CD14-positive monocyte (primary cell): ENCODE results near the gene ABCB8. TPM values are rescaled to one million over a fixed set of nuclear protein-coding genes. Genes with fewer than 3 reads are reported as not detected.
A peak's percentile ranks its signal among the peaks of the same experiment; 100 is the strongest.

ENCODE experiments used
- DNase-seq, 3 donors: peaks; one replicate each; pipeline ENCODE4 v3.0.0-alpha.2; 2011 to 2022
- H2AFZ ChIP-seq: 2 replicates; pipeline ENCODE4 v1.6.0; 2012; ENCODE audit warnings: mild to moderate bottlenecking, low read depth, low read length, inconsistent platforms; ENCODE audit not compliant: insufficient read depth, poor library complexity, severe bottlenecking
- H3K27ac ChIP-seq, 2 donors: 1 replicate in 1 of 2; 2 replicates in 1 of 2; pipeline ENCODE4 v1.5.1; 2012 to 2013; ENCODE audit warnings: low read length in 2 of 2, control low read depth in 1 of 2, inconsistent platforms in 1 of 2, low read depth in 1 of 2, mild to moderate bottlenecking in 1 of 2
- H3K27me3 ChIP-seq, 2 donors: one replicate each; pipeline versions ENCODE4 v1.6.0 to v1.6.1; 2011 to 2013; ENCODE audit warnings: low read length in 2 of 2; ENCODE audit not compliant: control insufficient read depth in 2 of 2, insufficient read depth in 2 of 2
- H3K36me3 ChIP-seq, 2 donors: replicated peaks in 1 of 2; 1 replicate in 1 of 2; 2 replicates in 1 of 2; pipeline versions ENCODE4 v1.5.1 to v1.6.1; 2012 to 2013; ENCODE audit warnings: low read length in 2 of 2, control low read depth in 1 of 2, inconsistent platforms in 1 of 2, mild to moderate bottlenecking in 1 of 2; ENCODE audit not compliant: insufficient read depth in 2 of 2, control insufficient read depth in 1 of 2
- H3K4me1 ChIP-seq, 2 donors: 1 replicate in 1 of 2; 2 replicates in 1 of 2; pipeline versions ENCODE4 v1.5.1 to v1.6.1; 2012 to 2013; ENCODE audit warnings: low read length in 2 of 2, control low read depth in 1 of 2, inconsistent platforms in 1 of 2, mild to moderate bottlenecking in 1 of 2, moderate library complexity in 1 of 2; ENCODE audit not compliant: insufficient read depth in 2 of 2, control insufficient read depth in 1 of 2
- H3K4me2 ChIP-seq: replicated peaks from 2 replicates; pipeline ENCODE3; 2012; ENCODE audit warnings: low read length, moderate library complexity, mild to moderate bottlenecking; ENCODE audit not compliant: poor library complexity, severe bottlenecking; ENCODE audit errors: extremely low read depth
- H3K4me3 ChIP-seq, 3 experiments: fragments of 200-600 bp in 1 of 3; sonication (generic) in 1 of 3; replicated peaks in 1 of 3; 1 replicate in 2 of 3; 2 replicates in 1 of 3; pipeline ENCODE4 v1.5.1; 2011 to 2013; ENCODE audit warnings: low read length in 3 of 3, mild to moderate bottlenecking in 3 of 3, control low read depth in 2 of 3, low read depth in 2 of 3, inconsistent platforms in 1 of 3, moderate library complexity in 1 of 3
- H3K79me2 ChIP-seq: 2 replicates; pipeline ENCODE4 v1.6.0; 2012; ENCODE audit warnings: mild to moderate bottlenecking, control low read depth, inconsistent platforms, low read length, moderate library complexity; ENCODE audit not compliant: insufficient read depth
- H3K9ac ChIP-seq: 2 replicates; pipeline ENCODE4 v1.6.0; 2017; ENCODE audit warnings: low read length, mild to moderate bottlenecking; ENCODE audit not compliant: insufficient read depth, poor library complexity, severe bottlenecking
- H3K9me3 ChIP-seq, 2 donors: replicated peaks in 1 of 2; 1 replicate in 1 of 2; 2 replicates in 1 of 2; pipeline versions ENCODE4 v1.5.1 to v1.6.1; 2012 to 2013; ENCODE audit warnings: low read length in 2 of 2, control low read depth in 1 of 2; ENCODE audit not compliant: control insufficient read depth in 1 of 2, insufficient read depth in 1 of 2
- H4K20me1 ChIP-seq: 2 replicates; pipeline ENCODE4 v1.6.0; 2012; ENCODE audit warnings: mild to moderate bottlenecking, low read length, control low read depth, moderate library complexity; ENCODE audit not compliant: insufficient read depth
- H3K27ac Mint-ChIP-seq, 7 donors: one replicate each; pipeline ENCODE4 v1.8.0; 2020; ENCODE audit warnings: mild to moderate bottlenecking in 7 of 7, mixed read lengths in 7 of 7, moderate library complexity in 6 of 7, inconsistent platforms in 2 of 7
- H3K27me3 Mint-ChIP-seq, 3 donors: one replicate each; pipeline ENCODE4 v1.8.0; 2021 to 2022; ENCODE audit warnings: low read depth in 3 of 3, mild to moderate bottlenecking in 3 of 3, mixed read lengths in 3 of 3, moderate library complexity in 3 of 3, inconsistent platforms in 1 of 3
- H3K36me3 Mint-ChIP-seq, 2 donors: one replicate each; pipeline ENCODE4 v1.8.0; 2020; ENCODE audit warnings: mixed read lengths in 2 of 2, inconsistent platforms in 1 of 2, mild to moderate bottlenecking in 1 of 2
- H3K4me1 Mint-ChIP-seq: one replicate; pipeline ENCODE4 v1.8.0; 2020; ENCODE audit warnings: mild to moderate bottlenecking, mixed read lengths
- H3K4me3 Mint-ChIP-seq, 2 donors: one replicate each; pipeline ENCODE4 v1.8.0; 2020; ENCODE audit warnings: mild to moderate bottlenecking in 2 of 2, mixed read lengths in 2 of 2, moderate library complexity in 1 of 2
- H3K9me3 Mint-ChIP-seq, 7 donors: one replicate each; pipeline ENCODE4 v1.8.0; 2020 to 2022; ENCODE audit warnings: mixed read lengths in 7 of 7, mild to moderate bottlenecking in 6 of 7, moderate library complexity in 6 of 7, inconsistent platforms in 2 of 7
- WGBS: methylation state at CpG from one replicate; pipeline ENCODE4 v1.1.5; 2013; ENCODE audit warnings: missing lambda C conversion rate; ENCODE audit not compliant: insufficient coverage; 5-methylcytosine and 5-hydroxymethylcytosine counted together
- intact Hi-C, 2 donors: fragments of 100-400 bp; cut with micrococcal nuclease; formaldehyde crosslinking; loops; one replicate each; pipeline versions ENCODE4 v1.15.0 to v1.15.1; 2023
- polyA plus RNA-seq, 3 donors: library from polyadenylated mRNA; depleted of rRNA in 1 of 3; unstranded in 2 of 3; stranded (reverse) in 1 of 3; fragments of 300-500 nt in 2 of 3; fragments of >200 nt in 1 of 3; fragmentation: Illumina TruSeq in 2 of 3; gene quantifications; 1 replicate in 2 of 3; 2 replicates in 1 of 3; pipeline ENCODE4 v1.2.3, GENCODE V29; 2012 to 2021
- TF ChIP-seq, protein P1 (sequence below): fragments of 200-600 bp; IDR thresholded peaks from one replicate; pipeline ENCODE4 v1.8.0; 2022; ENCODE audit warnings: antibody characterized with exemption, mild to moderate bottlenecking

The ABCB8 gene
- polyA plus RNA-seq, 3 donors: 9.3 to 19.9 (median 9.5) TPM

DNA sequence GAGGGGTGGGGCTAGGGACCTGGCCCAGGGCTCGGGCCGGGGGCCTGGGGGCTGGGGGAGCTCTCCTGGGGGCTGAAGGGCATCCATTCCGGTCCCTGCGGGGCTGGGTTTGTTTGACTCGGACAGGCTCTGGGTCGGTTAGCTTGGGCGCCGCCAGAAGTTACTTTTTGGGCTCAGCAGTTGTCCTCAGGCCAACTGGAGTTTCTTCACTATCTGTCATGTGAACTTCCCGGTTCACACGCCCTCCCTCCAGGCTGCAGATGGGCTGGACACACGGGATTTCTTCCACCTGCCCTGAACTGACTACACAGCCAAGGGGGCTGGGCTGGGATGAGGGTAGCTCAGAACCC is 34.9 kb downstream of the ABCB8 start:
- TF ChIP-seq, protein P1, sequence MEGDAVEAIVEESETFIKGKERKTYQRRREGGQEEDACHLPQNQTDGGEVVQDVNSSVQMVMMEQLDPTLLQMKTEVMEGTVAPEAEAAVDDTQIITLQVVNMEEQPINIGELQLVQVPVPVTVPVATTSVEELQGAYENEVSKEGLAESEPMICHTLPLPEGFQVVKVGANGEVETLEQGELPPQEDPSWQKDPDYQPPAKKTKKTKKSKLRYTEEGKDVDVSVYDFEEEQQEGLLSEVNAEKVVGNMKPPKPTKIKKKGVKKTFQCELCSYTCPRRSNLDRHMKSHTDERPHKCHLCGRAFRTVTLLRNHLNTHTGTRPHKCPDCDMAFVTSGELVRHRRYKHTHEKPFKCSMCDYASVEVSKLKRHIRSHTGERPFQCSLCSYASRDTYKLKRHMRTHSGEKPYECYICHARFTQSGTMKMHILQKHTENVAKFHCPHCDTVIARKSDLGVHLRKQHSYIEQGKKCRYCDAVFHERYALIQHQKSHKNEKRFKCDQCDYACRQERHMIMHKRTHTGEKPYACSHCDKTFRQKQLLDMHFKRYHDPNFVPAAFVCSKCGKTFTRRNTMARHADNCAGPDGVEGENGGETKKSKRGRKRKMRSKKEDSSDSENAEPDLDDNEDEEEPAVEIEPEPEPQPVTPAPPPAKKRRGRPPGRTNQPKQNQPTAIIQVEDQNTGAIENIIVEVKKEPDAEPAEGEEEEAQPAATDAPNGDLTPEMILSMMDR: no peak
- Histone ChIP-seq H3K79me2 (peaks cover 29% of the 10 kb centered on the region), H3K9me3 (no peaks in the 10 kb centered on the region), H2AFZ (no peak overlapping the region), H3K4me2 (no peak overlapping the region), H3K27ac (no peak overlapping the region), H3K27me3 (no peaks in the 10 kb centered on the region), H3K36me3 (peaks cover 49 to 63% of the 10 kb centered on the region in 2 donors), H3K4me3 (no peak overlapping the region), H3K9ac (no peak overlapping the region), H4K20me1 (peaks cover 79% of the 10 kb centered on the region), H3K4me1 (peaks cover 24 to 28% of the 10 kb centered on the region in 2 donors)
- Mint-ChIP-seq H3K4me3 (no peak overlapping the region), H3K4me1 (peaks cover 25% of the 10 kb centered on the region), H3K27ac (peak overlapping the region in 1 of 7 donors; percentile 41), H3K36me3 (peaks cover 36 to 55% of the 10 kb centered on the region in 2 donors), H3K9me3 (no peaks in the 10 kb centered on the region), H3K27me3 (no peaks in the 10 kb centered on the region)
- WGBS: 91% methylated on average over 10 of the region's 11 CpGs
- intact Hi-C loops: no loop called here
- DNase-seq: no peak

DNA sequence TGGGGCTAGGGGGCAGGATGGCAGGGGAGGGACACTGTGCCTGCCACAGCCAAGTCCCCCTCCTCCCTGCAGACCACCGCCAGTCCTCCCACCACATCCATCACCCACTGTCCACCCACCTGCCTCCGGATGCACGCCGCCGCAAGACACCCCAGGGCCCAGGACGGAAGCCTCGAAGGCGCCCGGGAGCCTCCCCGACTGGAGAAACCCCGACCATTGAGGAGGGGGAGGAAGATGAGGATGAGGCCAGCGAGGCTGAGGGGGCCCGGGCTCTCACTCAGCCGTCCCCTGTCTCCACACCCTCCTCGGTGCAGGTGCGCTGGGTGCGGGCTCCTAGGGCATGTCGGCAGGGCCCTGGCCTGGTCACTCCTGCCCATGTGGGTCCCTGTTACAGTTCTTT is 36.2 kb downstream of the ABCB8 start:
- Histone ChIP-seq H3K27ac (no peak overlapping the region), H3K27me3 (no peaks in the 10 kb centered on the region), H3K4me3 (no peak overlapping the region), H4K20me1 (peaks cover 83% of the 10 kb centered on the region), H3K36me3 (peaks cover 61 to 75% of the 10 kb centered on the region in 2 donors), H3K4me2 (no peak overlapping the region), H3K9me3 (no peaks in the 10 kb centered on the region), H2AFZ (no peak overlapping the region), H3K4me1 (peaks cover 13 to 16% of the 10 kb centered on the region in 2 donors), H3K9ac (no peak overlapping the region), H3K79me2 (peaks cover 29% of the 10 kb centered on the region)
- Mint-ChIP-seq H3K27ac (no peak overlapping the region), H3K36me3 (peaks cover 41 to 68% of the 10 kb centered on the region in 2 donors), H3K27me3 (no peaks in the 10 kb centered on the region), H3K4me1 (peaks cover 16% of the 10 kb centered on the region), H3K9me3 (peaks cover 0 to under 1% (median 0%) of the 10 kb centered on the region in 7 donors), H3K4me3 (no peak overlapping the region)
- TF ChIP-seq, protein P1: no peak
- no peak for DNase-seq
- WGBS: 97% methylated on average over 7 of the region's 18 CpGs
- intact Hi-C loops: no loop called here
